PC-3 (cell line): ENCODE data around the gene PTK6. TPM values are rescaled to one million over a fixed set of nuclear protein-coding genes. Genes with fewer than 3 reads are reported as not detected.

Experiments used
- ATAC-seq: fragments of 200-7000 bp; cut with Tn5 transposase; 2 replicates; pipeline ENCODE4 v1.9.1; 2020; ENCODE audit warnings: mild to moderate bottlenecking, moderate library complexity
- BruUV-seq: library from RNA; stranded (reverse); fragments of 400-500 nt; replicated peaks from 2 replicates; lab custom pipeline; 2021; lab: Mats Ljungman, UMichigan
- CTCF ChIA-PET: fragments of 300-600 bp; sonication (Branson Sonifier 250); formaldehyde crosslinking; loops from one replicate; lab custom pipeline; 2022; ENCODE audit warnings: antibody characterized with exemption; lab: Charles Lee
- POLR2A ChIA-PET: fragments of 300-600 bp; sonication (Branson Sonifier 250); formaldehyde crosslinking; loops from one replicate; lab custom pipeline; 2022; ENCODE audit warnings: antibody characterized with exemption; ENCODE audit not compliant: unreplicated experiment; lab: Charles Lee
- DNase-seq: peaks from one replicate; pipeline ENCODE4 v3.0.0-alpha.2; 2015
- H2AFZ ChIP-seq: fragments of 300-600 bp; sonication (generic); 2 replicates; pipeline ENCODE4 v1.6.0; 2016; ENCODE audit warnings: antibody characterized with exemption, low read length
- H3F3A ChIP-seq: fragments of 300-600 bp; sonication (generic); one replicate; pipeline ENCODE4 v1.6.0; 2017; ENCODE audit warnings: antibody characterized with exemption, low read length, control low read depth, mild to moderate bottlenecking; ENCODE audit not compliant: unreplicated experiment
- H3K27ac ChIP-seq: fragments of 300-600 bp; sonication (generic); 2 replicates; pipeline ENCODE4 v1.5.1; 2016; ENCODE audit warnings: mild to moderate bottlenecking, low read length
- H3K27me3 ChIP-seq: fragments of 300-600 bp; sonication (generic); 2 replicates; pipeline ENCODE4 v1.6.1; 2016; ENCODE audit warnings: low read length, mixed read lengths
- H3K36me3 ChIP-seq: fragments of 300-600 bp; sonication (generic); 2 replicates; pipeline ENCODE4 v1.6.1; 2016; ENCODE audit warnings: low read depth, mixed run types, low read length, mixed read lengths
- H3K4me1 ChIP-seq: fragments of 300-600 bp; sonication (generic); 2 replicates; pipeline ENCODE4 v1.5.1; 2016; ENCODE audit warnings: low read length; ENCODE audit not compliant: insufficient read depth
- H3K4me2 ChIP-seq: fragments of 300-600 bp; sonication (generic); 2 replicates; pipeline ENCODE4 v1.6.0; 2016; ENCODE audit warnings: low read length
- H3K4me3 ChIP-seq: fragments of 300-600 bp; sonication (generic); 2 replicates; pipeline ENCODE4 v1.5.1; 2016; ENCODE audit warnings: mild to moderate bottlenecking, low read length, mixed read lengths
- H3K79me2 ChIP-seq: fragments of 300-600 bp; sonication (generic); 2 replicates; pipeline ENCODE4 v1.6.1; 2017; ENCODE audit warnings: low read length, mixed read lengths
- H3K9ac ChIP-seq: fragments of 300-600 bp; sonication (generic); 2 replicates; pipeline ENCODE4 v1.6.0; 2016; ENCODE audit warnings: mild to moderate bottlenecking, low read length
- H3K9me2 ChIP-seq: fragments of 300-600 bp; sonication (generic); replicated peaks from 2 replicates; pipeline ENCODE4 v1.6.1; 2016; ENCODE audit warnings: mixed run types, low read length, mixed read lengths
- H3K9me3 ChIP-seq: fragments of 300-600 bp; sonication (generic); 2 replicates; pipeline ENCODE4 v1.6.1; 2016; ENCODE audit warnings: low read length, mixed read lengths
- H4K20me1 ChIP-seq: fragments of 300-600 bp; sonication (generic); 2 replicates; pipeline ENCODE4 v1.6.1; 2016; ENCODE audit warnings: low read length, mixed read lengths
- EZH2 ChIP-seq: fragments of 300-600 bp; sonication (generic); IDR thresholded peaks from one replicate; pipeline ENCODE4 v1.6.1; 2017; ENCODE audit warnings: antibody characterized with exemption, mild to moderate bottlenecking, low read length; ENCODE audit not compliant: unreplicated experiment
- EZH2phosphoT487 ChIP-seq: fragments of 300-600 bp; sonication (generic); IDR thresholded peaks from 2 replicates; pipeline ENCODE4 v1.6.1; 2018; ENCODE audit warnings: mild to moderate bottlenecking, antibody characterized with exemption, low read length, borderline replicate concordance
- intact Hi-C: fragments of 100-400 bp; cut with micrococcal nuclease; formaldehyde crosslinking; loops from 2 replicates; pipeline ENCODE4 v1.9.0; 2023
- total RNA-seq: library from RNA; depleted of rRNA; stranded (reverse); fragments of >200 nt; gene quantifications from 2 replicates; pipeline ENCODE4 v1.2.3, GENCODE V29; 2014
- TF ChIP-seq, protein P1 (sequence below): fragments of 300-600 bp; sonication (generic); conservative IDR thresholded peaks from 2 replicates; pipeline ENCODE4 v1.5.1; 2017; ENCODE audit warnings: antibody characterized with exemption, low read depth, mild to moderate bottlenecking, low read length

PTK6 gene
- total RNA-seq, 1 experiment from 2014 or later, result 11.1 TPM

DNA sequence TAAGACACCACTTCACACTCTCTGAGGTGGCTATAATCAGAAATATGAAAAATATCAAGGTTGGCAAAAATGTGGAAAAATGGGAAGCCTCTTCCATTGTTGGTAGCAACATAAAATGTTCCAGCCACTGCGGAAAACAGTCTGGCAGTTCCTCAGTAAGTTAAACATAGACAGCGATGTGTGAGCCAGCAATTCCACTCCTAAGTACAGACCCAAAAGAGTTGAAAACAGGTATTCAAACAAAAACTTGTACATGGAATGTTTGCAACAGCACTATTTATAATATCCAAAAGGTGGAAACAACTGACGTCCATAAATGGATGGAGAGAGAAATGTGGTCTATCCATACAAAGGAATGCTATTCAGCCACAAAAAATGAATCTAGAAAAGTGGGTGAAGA, 24.0 kb downstream of the PTK6 start:
- POLR2A ChIA-PET, result no interaction called here
- Histone ChIP-seq H4K20me1 (no peaks in the 10 kb centered on the region), H3K27ac (no peak overlapping the region), H3K9me3 (no peaks in the 10 kb centered on the region), H3K4me2 (no peak overlapping the region), H3K79me2 (no peaks in the 10 kb centered on the region), H3F3A (no peaks in the 10 kb centered on the region), H3K4me1 (no peaks in the 10 kb centered on the region), H3K27me3 (no peaks in the 10 kb centered on the region), H3K36me3 (no peaks in the 10 kb centered on the region), H2AFZ (no peak overlapping the region), H3K9me2 (no peaks in the 10 kb centered on the region), H3K4me3 (no peak overlapping the region), H3K9ac (no peak overlapping the region)
- TF ChIP-seq EZH2 (no peak), EZH2phosphoT487 (no peak)
- TF ChIP-seq, protein P1, sequence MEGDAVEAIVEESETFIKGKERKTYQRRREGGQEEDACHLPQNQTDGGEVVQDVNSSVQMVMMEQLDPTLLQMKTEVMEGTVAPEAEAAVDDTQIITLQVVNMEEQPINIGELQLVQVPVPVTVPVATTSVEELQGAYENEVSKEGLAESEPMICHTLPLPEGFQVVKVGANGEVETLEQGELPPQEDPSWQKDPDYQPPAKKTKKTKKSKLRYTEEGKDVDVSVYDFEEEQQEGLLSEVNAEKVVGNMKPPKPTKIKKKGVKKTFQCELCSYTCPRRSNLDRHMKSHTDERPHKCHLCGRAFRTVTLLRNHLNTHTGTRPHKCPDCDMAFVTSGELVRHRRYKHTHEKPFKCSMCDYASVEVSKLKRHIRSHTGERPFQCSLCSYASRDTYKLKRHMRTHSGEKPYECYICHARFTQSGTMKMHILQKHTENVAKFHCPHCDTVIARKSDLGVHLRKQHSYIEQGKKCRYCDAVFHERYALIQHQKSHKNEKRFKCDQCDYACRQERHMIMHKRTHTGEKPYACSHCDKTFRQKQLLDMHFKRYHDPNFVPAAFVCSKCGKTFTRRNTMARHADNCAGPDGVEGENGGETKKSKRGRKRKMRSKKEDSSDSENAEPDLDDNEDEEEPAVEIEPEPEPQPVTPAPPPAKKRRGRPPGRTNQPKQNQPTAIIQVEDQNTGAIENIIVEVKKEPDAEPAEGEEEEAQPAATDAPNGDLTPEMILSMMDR, result no peak
- intact Hi-C loops, result no loop called here
- CTCF ChIA-PET, result no interaction called here
- no peak for ATAC-seq
- BruUV-seq, result no TSS peak
- no peak for DNase-seq

DNA sequence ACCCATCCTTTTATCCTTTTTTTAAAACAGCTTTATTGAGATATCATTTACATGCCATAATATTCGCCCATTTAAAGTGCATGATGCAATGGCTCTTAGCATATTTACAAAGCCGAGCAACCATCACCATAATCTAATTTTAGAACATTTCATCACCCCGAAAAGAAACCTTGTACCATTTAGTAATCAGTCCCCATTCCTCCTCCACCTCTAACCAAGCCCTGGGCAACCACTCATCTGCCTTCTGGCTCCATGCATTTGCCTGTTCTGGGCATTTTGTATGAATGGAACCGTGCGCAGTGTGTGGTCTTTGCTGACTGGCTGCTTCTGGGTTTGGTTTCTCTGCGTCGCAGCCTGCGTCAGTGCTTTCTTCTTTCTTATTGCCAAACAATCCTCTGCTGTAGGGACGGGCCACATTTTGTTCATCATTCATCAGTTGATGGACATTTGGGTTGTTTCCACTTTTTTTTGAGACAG, 28.1 kb downstream of the PTK6 start:
- no peaks in the 10 kb centered on the region for H3K27me3 ChIP-seq
- H3K4me2 ChIP-seq, result no peak overlapping the region
- no peaks in the 10 kb centered on the region for H3K9me2 ChIP-seq
- H3F3A ChIP-seq, result no peaks in the 10 kb centered on the region
- BruUV-seq, result no TSS peak
- H3K9me3 ChIP-seq, result no peaks in the 10 kb centered on the region
- H3K9ac ChIP-seq, result no peak overlapping the region
- no peaks in the 10 kb centered on the region for H3K36me3 ChIP-seq
- no peak for TF ChIP-seq EZH2phosphoT487
- TF ChIP-seq, protein P1, result no peak
- no peak for TF ChIP-seq EZH2
- H4K20me1 ChIP-seq, result no peaks in the 10 kb centered on the region
- DNase-seq (no peak), ATAC-seq (no peak)
- POLR2A ChIA-PET, result no interaction called here
- H2AFZ ChIP-seq, result no peak overlapping the region
- CTCF ChIA-PET, result no interaction called here
- H3K27ac ChIP-seq, result no peak overlapping the region
- no peaks in the 10 kb centered on the region for H3K4me1 ChIP-seq
- no peaks in the 10 kb centered on the region for H3K79me2 ChIP-seq
- no peak overlapping the region for H3K4me3 ChIP-seq
- intact Hi-C loops, result no loop called here

DNA sequence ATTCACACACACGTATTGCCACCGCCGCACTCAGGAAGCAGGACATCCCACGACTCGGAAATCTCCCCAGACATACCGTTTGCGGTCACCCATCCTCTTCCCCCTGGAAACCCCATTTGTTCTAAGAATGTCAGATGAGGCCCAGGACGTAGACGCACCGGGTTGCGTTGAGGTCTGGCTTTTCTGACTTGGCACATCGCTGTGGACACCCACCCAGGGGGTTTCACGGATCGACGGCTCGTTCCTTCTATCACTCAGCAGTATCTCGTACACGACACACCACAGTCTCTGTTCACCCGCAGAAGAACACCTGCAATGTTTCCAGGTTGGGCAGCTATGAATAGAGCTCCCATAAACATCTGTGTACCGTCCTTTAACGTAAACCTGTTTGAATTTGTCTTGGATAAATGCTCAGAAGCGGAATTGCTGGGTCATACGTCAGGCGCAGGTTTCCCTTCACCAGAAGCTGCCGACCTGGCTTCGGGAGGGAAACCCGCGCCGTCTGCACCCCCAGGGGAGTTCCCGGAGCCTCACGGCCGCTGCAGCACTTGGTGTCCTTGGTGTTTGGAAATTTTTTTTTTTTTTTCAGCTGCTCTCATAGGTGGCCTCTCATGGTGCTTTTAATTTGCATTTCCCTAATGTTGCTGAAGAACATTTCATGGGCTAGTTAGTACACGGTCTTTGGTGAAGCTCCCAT, 29.0 kb downstream of the PTK6 start:
- ChIA-PET CTCF (no interaction called here), POLR2A (no interaction called here)
- DNase-seq (no peak), ATAC-seq (no peak)
- TF ChIP-seq EZH2 (no peak), EZH2phosphoT487 (no peak)
- TF ChIP-seq, protein P1, result no peak
- intact Hi-C loops, result no loop called here
- no TSS peak for BruUV-seq
- H3K4me1 ChIP-seq, result no peaks in the 10 kb centered on the region
- no peak overlapping the region for H3K4me2 ChIP-seq
- H3K9me2 ChIP-seq, result no peaks in the 10 kb centered on the region
- H2AFZ ChIP-seq, result no peak overlapping the region
- no peaks in the 10 kb centered on the region for H3F3A ChIP-seq
- no peaks in the 10 kb centered on the region for H3K79me2 ChIP-seq
- H4K20me1 ChIP-seq, result no peaks in the 10 kb centered on the region
- H3K4me3 ChIP-seq, result no peak overlapping the region
- H3K36me3 ChIP-seq, result no peaks in the 10 kb centered on the region
- H3K9ac ChIP-seq, result no peak overlapping the region
- H3K27me3 ChIP-seq, result no peaks in the 10 kb centered on the region
- no peaks in the 10 kb centered on the region for H3K9me3 ChIP-seq
- no peak overlapping the region for H3K27ac ChIP-seq
